Airway epithelial cell (primary cell): ENCODE data around the gene ZNF772. TPM values are rescaled to one million over a fixed set of nuclear protein-coding genes. Genes with fewer than 3 reads are reported as not detected.

Experiments used
- total RNA-seq: library from RNA; depleted of rRNA; stranded (reverse); fragments of >200 nt; gene quantifications from 2 replicates; pipeline ENCODE4 v1.2.3, GENCODE V29; 2015

ZNF772 gene
- total RNA-seq = 6.4 and 11.4 TPM in 2 replicates

DNA sequence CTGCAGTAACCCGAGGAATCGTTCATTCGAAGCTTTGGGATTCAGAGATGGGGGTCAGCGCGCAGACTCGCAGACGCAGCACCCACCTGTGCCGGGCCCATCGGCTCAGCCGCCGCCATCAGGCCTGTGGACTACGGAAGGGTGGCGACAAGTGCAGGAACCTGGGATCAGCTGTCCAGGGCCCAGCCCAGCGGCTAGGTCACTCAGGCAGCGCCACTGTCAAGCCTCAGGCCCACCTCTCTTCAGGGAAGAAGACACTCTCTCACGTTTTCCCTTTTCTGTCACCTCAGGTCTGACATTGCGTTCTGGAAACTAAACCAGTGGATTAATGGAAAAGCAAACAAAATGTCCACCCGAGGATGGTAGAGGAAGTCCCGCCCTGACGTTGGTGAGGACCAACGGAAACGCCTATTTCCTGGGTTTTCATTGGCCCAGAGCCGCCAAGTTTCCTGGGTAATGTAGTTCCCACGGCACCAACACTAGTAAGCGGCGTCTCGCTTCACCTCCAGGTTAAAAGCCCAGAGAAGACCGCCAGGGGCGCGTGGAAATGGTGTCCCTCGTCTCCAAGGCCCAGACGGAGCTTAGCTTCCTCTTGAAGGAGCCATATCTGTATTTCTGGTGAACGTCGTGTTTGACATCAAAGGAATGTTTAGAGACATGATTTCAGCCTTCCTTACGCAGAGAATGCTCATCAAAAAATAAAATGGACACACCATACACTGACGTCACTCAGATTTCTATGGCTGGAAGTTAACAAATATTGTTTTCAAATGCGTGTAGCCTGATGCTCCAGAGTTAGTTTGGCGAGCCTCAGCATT lies at the start of gene ZNF772:
ZNF772 (minus strand) TSS at position 376 of the 818 bp plus-strand sequence; CDS start at position 119, 257 bp downstream.

DNA sequence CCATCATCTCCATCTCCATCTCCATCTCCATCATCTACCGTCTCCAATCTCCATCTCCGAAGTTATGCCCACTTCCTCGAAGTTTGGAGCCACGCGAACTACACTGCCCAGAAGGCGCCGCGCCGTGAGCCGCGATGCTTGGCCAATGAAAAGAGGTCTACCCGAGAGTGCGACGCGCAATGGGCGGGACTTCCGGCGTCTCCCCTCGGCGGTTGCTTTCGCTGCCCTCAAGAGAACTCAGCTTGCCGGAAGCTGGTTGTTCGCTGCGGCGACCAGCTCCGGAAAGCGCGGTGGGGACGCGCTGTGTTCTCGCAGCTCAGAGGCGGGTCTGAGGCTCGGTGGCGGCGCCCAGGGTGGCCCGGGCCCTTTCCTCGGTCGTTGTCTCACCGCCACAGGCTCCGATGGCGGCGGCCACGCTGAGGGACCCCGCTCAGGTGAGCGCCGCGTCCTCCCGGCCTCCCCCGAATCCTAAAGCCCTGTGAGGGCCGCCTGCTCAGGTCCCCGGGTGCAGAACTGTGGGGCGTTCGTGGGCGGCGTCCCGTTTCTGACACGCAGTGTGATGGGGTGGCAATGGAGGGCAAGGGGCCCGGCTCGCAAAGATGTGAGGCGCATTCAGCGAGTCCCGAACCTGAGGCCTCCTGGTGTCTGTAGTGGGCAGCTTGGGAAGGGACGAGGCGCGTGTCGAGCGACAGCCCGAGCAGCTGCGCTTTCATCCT lies 22.5 kb upstream of the ZNF772 start, which contains the start of gene ZNF773:
ZNF773 (plus strand) TSS at position 259 of the 716 bp plus-strand sequence; CDS start at position 402, 143 bp downstream.

DNA sequence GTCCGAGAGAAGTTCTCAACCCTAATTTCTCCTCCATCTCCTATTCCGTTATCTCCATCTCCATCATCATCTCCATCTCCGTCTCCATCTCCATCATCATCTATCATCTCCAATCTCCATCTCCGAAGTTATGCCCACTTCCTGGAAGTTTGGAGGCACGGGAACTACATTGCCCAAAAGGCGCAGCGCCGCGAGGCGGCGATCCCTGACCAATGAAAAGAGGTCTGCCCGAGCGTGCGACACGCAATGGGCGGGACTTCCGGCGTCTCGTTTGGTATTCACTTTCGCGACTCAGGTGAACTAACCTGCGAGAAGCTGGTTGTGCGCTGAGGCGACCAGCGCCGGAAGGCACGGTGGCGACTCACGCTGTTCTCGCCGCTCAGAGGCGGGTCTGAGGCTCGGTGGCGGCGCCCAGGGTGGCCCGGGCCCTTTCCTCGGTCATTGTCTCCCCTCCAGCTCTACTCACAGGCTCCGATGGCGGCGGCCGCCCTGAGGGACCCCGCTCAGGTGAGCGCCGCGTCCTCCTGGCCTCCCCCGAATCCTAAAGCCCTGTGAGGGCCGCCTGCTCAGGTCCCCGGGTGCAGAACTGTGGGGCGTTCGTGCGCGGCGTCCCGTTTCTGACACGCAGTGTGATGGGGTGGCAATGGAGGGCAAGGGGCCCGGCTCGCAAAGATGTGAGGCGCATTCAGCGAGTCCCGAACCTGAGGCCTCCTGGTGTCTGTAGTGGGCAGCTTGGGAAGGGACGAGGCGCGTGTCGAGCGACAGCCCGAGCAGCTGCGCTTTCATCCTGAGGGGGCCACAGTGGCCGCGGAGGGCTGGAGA lies 10.3 kb upstream of the ZNF772 start, which contains the start of gene ZNF419:
ZNF419 (plus strand) TSS at position 274 of the 822 bp plus-strand sequence; CDS start at position 475, 201 bp downstream.

DNA sequence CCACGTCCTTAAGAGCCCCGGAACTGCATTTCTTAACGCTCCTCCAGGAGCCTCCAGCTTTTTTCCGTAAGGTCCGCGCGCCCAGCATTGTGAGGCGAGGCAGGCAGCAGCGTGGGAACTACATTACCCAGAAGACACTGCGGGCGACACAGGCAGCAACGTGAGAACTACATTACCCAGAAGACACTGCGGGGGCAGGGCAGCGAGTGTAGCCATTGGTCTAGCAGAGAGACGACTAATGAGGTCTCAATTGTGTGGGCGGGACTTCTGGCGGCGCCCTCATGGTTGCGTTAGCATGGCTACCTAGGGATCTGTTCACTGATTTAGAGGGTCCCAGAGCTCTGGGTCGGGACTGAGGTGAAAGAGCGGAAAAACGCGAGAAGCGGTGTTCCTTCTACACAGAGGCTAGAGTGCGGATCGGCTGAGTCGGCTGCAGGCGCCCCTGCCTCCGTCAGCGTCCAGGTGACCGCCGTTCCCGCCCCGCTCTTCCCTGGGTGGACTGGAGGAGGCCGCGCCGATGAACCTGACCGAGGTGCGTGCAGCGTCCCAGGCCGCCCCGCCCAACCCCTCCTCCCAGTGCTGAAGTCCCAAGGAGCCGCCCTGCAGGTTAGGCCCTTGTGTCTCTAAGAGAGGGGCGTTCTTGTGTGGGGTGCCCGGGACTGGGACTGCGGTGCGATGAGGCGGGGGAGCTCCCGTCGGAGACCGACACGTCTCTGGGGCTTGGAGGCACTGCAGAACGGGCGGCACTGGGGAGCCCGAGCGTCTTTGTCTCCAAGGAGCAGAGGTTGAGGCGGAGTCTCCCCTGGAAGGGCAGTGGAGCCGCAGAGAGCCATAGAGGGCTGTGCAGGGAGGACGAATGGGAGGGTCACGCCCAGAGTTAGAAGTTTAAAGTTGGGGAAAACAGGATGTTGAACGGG lies 42.0 kb downstream of the ZNF772 start, which contains the start of gene ZNF749:
ZNF749 (plus strand) TSS at position 264 of the 917 bp plus-strand sequence; CDS start at position 518, 254 bp downstream.

Other genes with a start within 250 kb of the ZNF772 start
- 1.3 and 1.6 TPM in 2 replicates for gene AURKC, start 246.5 kb downstream of the ZNF772 start, total RNA-seq
- gene ZNF805, start 236.9 kb downstream of the ZNF772 start, total RNA-seq = 5.5 and 8.0 TPM in 2 replicates
- 27.7 and 28.8 TPM in 2 replicates for gene ZNF460, start 197.1 kb downstream of the ZNF772 start, total RNA-seq
- 4.5 and 6.1 TPM in 2 replicates for gene ZNF543, start 157.1 kb downstream of the ZNF772 start, total RNA-seq
- 3.7 and 5.2 TPM in 2 replicates for gene ZNF304, start 126.3 kb downstream of the ZNF772 start, total RNA-seq
- gene TRAPPC2B, start 114.0 kb downstream of the ZNF772 start, total RNA-seq = 26.1 and 29.0 TPM in 2 replicates
- gene ZNF547, start 114.0 kb downstream of the ZNF772 start, total RNA-seq = 0.56 and 2.6 TPM in 2 replicates
- 7.9 and 12.2 TPM in 2 replicates for gene ZNF548, start 87.7 kb downstream of the ZNF772 start, total RNA-seq
- gene ZNF17, start 66.4 kb downstream of the ZNF772 start, total RNA-seq = 2.6 and 2.8 TPM in 2 replicates
- gene ZNF749, start 42.2 kb downstream of the ZNF772 start, total RNA-seq = 10.6 and 17.5 TPM in 2 replicates
- 0.28 and 0.33 TPM in 2 replicates for gene VN1R1, start 20.4 kb downstream of the ZNF772 start, total RNA-seq
- gene ZNF419, start 10.2 kb upstream of the ZNF772 start, total RNA-seq = 5.9 and 7.2 TPM in 2 replicates
- 6.2 and 6.9 TPM in 2 replicates for gene ZNF773, start 22.4 kb upstream of the ZNF772 start, total RNA-seq
- 2.9 and 3.9 TPM in 2 replicates for gene ZNF549, start 49.8 kb upstream of the ZNF772 start, total RNA-seq
- gene ZNF550, start 82.3 kb upstream of the ZNF772 start, total RNA-seq = 4.7 TPM in 2 replicates
- 4.8 and 5.1 TPM in 2 replicates for gene ZNF416, start 101.3 kb upstream of the ZNF772 start, total RNA-seq
- gene ZIK1, start 106.6 kb upstream of the ZNF772 start, total RNA-seq = 3.3 and 3.9 TPM in 2 replicates
- gene ZNF530, start 122.3 kb upstream of the ZNF772 start, total RNA-seq = 3.9 and 4.8 TPM in 2 replicates
- gene ZNF134, start 136.7 kb upstream of the ZNF772 start, total RNA-seq = 14.6 and 32.0 TPM in 2 replicates
- gene ZNF211, start 155.6 kb upstream of the ZNF772 start, total RNA-seq = 8.5 and 9.7 TPM in 2 replicates
- gene ZSCAN4, start 191.4 kb upstream of the ZNF772 start, total RNA-seq = not detected in 2 replicates
- gene ZNF551, start 204.4 kb upstream of the ZNF772 start, total RNA-seq = 3.3 and 7.1 TPM in 2 replicates
- gene ZNF154, start 231.6 kb upstream of the ZNF772 start, total RNA-seq = 0.28 and 0.85 TPM in 2 replicates